GDM1 (cell line): Measurements from ENCODE around the gene RASGEF1B.

Experiments used
- DNase-seq: peaks from one replicate; lab custom pipeline; 2025; lab: John Stamatoyannopoulos, UW

Gene RASGEF1B

GRCh38 chr4:81465406-81466340, 6.0 kb downstream of the RASGEF1B start:
- no peak for DNase-seq

- no peak for DNase-seq
Observed at GRCh38 chr4:81460834-81461233, 10.9 kb downstream of the RASGEF1B start.

- no peak for DNase-seq
Observed at GRCh38 chr4:81460191-81460701, 11.5 kb downstream of the RASGEF1B start.

- no peak for DNase-seq
Observed at GRCh38 chr4:81459228-81459627, 12.5 kb downstream of the RASGEF1B start.

GRCh38 chr4:81457921-81458520, 13.7 kb downstream of the RASGEF1B start:
- no peak for DNase-seq

GRCh38 chr4:81457345-81457744, 14.4 kb downstream of the RASGEF1B start:
- DNase-seq, result no peak

GRCh38 chr4:81455897-81456296, 15.8 kb downstream of the RASGEF1B start:
- no peak for DNase-seq

- DNase-seq, result no peak
Observed at GRCh38 chr4:81454948-81455347, 16.8 kb downstream of the RASGEF1B start.

- no peak for DNase-seq
Observed at GRCh38 chr4:81454499-81454898, 17.2 kb downstream of the RASGEF1B start.

GRCh38 chr4:81453024-81453423, 18.7 kb downstream of the RASGEF1B start:
- DNase-seq, result no peak

- DNase-seq, result no peak
Observed at GRCh38 chr4:81452452-81453006, 19.2 kb downstream of the RASGEF1B start.

- no peak for DNase-seq
Observed at GRCh38 chr4:81449015-81449414, 22.7 kb downstream of the RASGEF1B start.

- DNase-seq, result no peak
Observed at GRCh38 chr4:81447566-81448229, 24.0 kb downstream of the RASGEF1B start.

GRCh38 chr4:81446634-81447033, 25.1 kb downstream of the RASGEF1B start:
- no peak for DNase-seq

GRCh38 chr4:81445196-81445595, 26.5 kb downstream of the RASGEF1B start:
- DNase-seq, result no peak

- DNase-seq, result no peak
Observed at GRCh38 chr4:81442484-81443085, 29.1 kb downstream of the RASGEF1B start.

- no peak for DNase-seq
Observed at GRCh38 chr4:81440949-81441348, 30.8 kb downstream of the RASGEF1B start.

- DNase-seq, result no peak
Observed at GRCh38 chr4:81436941-81437574, 34.6 kb downstream of the RASGEF1B start.

GRCh38 chr4:81436096-81436495, 35.6 kb downstream of the RASGEF1B start:
- DNase-seq, result no peak

GRCh38 chr4:81432825-81433224, 38.9 kb downstream of the RASGEF1B start:
- no peak for DNase-seq

GRCh38 chr4:81431971-81432370, 39.7 kb downstream of the RASGEF1B start:
- no peak for DNase-seq
